HCT116 (cell line): ENCODE data around the gene ACTL7B.

ENCODE experiments used
- ATF3 ChIP-seq: IDR thresholded peaks from 2 replicates; pipeline ENCODE4 v1.6.1; 2012
- CTCF ChIP-seq, 3 experiments: fragments of 200-600 bp in 1 of 3; sonication (generic) in 1 of 3; IDR thresholded peaks in 2 of 3; conservative IDR thresholded peaks in 1 of 3; 2 replicates each; pipeline ENCODE4 v1.5.1; 2012 to 2017; ENCODE audit warnings: low read depth in 2 of 3, low read length in 2 of 3, antibody characterized with exemption in 1 of 3, borderline replicate concordance in 1 of 3, control low read depth in 1 of 3, mild to moderate bottlenecking in 1 of 3, mixed read lengths in 1 of 3, mixed run types in 1 of 3, moderate library complexity in 1 of 3; ENCODE audit not compliant: insufficient read depth in 1 of 3
- POLR2A ChIP-seq: IDR thresholded peaks from 2 replicates; pipeline ENCODE4 v1.7.0; 2011; ENCODE audit warnings: borderline replicate concordance; ENCODE audit not compliant: insufficient read depth, insufficient read length; ENCODE audit errors: extremely low read depth
- POLR2AphosphoS5 ChIP-seq: IDR thresholded peaks from 2 replicates; pipeline ENCODE4 v1.6.1; 2011; ENCODE audit warnings: mild to moderate bottlenecking, low read depth, low read length, moderate library complexity
- SIN3A ChIP-seq: IDR thresholded peaks from 2 replicates; pipeline ENCODE4 v1.6.1; 2012; ENCODE audit warnings: low read depth
- ZBTB33 ChIP-seq: IDR thresholded peaks from 2 replicates; pipeline ENCODE4 v1.6.1; 2011; ENCODE audit warnings: mild to moderate bottlenecking, low read length, moderate library complexity; ENCODE audit not compliant: insufficient replicate concordance; ENCODE audit errors: extremely low read depth
- ZNF274 ChIP-seq: fragments of 200-500 bp; sonication (Bioruptor generic); IDR thresholded peaks from 2 replicates; pipeline ENCODE4 v1.6.1; 2014; ENCODE audit warnings: mild to moderate bottlenecking, low read depth, low read length, inconsistent platforms

- TF ChIP-seq ZNF274 = no peak
- TF ChIP-seq SIN3A = no peak
- no peak for TF ChIP-seq ATF3
- peak; percentile 39 to 50 (median 44); a peak in 3 of 6 replicates for TF ChIP-seq CTCF (IDR thresholded peaks at IDR 0.05 in 2 of 3, conservative IDR thresholded peaks at IDR 0.05 in 1 of 3; ENCODE audit: borderline replicate concordance in 1 of 3, insufficient read depth in 1 of 3, low read depth in 2 of 3, low read length in 2 of 3)
- TF ChIP-seq POLR2AphosphoS5 = no peak
- TF ChIP-seq POLR2A = no peak
- no peak for TF ChIP-seq ZBTB33
Measured at GRCh38 chr9:108850293-108850897, 5.4 kb downstream of the ACTL7B start.
